ENCODE measurements around the gene LMTK3.

The LMTK3 gene

GRCh38 chr19:48556163-48556562 lies 44.5 kb upstream of the LMTK3 start:
- TF ChIP-seq ZFP30 (CRISPR knock-in tag; IDR thresholded peaks at IDR 0.05) (no peak), POU6F1 (CRISPR knock-in tag; IDR thresholded peaks at IDR 0.05; ENCODE audit: borderline replicate concordance, low read depth) (no peak), GLIS3 (CRISPR knock-in tag; IDR thresholded peaks at IDR 0.05) (no peak), TSHZ2 (CRISPR knock-in tag; IDR thresholded peaks at IDR 0.05) (no peak), SNAI2 (CRISPR knock-in tag; IDR thresholded peaks at IDR 0.05) (no peak), RARB (CRISPR knock-in tag; IDR thresholded peaks at IDR 0.05) (no peak), CSRNP3 (CRISPR knock-in tag; IDR thresholded peaks at IDR 0.05) (no peak), ZNF565 (CRISPR knock-in tag; conservative IDR thresholded peaks at IDR 0.05; ENCODE audit: low read depth) (no peak), CSDC2 (CRISPR knock-in tag; IDR thresholded peaks at IDR 0.05) (no peak)
- ATAC-seq = peak; percentile 58

- peak; percentile 25; the same call in 1 of the 3 replicates for ATAC-seq
- TF ChIP-seq BACH2 (CRISPR knock-in tag; IDR thresholded peaks at IDR 0.05; ENCODE audit: borderline replicate concordance) = no peak
These were observed 42.9 kb upstream of the LMTK3 start for GRCh38 chr19:48554385-48555091.

DNA sequence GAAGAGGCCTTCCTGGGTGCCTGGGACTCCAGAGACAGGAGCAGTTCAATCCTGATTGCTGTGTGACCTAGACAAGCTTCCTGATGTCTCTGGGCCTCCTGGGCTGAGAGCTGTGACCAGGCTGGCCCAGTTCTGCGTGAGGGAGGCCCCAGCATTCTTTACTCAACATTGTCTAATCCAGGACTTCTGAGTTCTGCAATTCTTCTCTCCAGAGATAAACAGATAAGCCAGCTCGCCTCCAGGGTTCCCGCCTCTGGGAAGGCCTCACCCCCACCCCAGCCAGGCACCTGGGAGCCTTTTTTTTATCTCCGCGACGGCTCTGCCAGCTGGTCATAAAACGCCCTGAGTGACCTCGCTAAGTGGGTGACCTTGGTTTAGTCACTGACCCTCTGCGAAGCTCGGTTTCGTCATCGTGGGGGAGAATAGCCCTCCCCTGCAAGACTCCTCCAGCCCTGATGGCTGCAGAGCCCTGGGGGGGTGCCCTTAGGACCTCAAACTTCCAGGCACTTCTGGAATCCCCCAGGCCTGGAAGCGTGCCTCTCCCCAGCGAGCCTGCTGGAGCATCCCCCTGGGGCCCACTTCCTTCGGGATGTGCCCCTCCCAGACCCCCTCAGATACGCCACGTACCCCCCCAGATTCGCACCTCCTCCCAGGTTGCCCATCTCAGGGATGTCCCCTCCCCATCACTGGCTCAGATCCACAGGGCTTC lies 42.2 kb upstream of the LMTK3 start:
- TF ChIP-seq TCF4 (CRISPR knock-in tag; IDR thresholded peaks at IDR 0.05; ENCODE audit: borderline replicate concordance) = no peak
- TF ChIP-seq, protein P1, sequence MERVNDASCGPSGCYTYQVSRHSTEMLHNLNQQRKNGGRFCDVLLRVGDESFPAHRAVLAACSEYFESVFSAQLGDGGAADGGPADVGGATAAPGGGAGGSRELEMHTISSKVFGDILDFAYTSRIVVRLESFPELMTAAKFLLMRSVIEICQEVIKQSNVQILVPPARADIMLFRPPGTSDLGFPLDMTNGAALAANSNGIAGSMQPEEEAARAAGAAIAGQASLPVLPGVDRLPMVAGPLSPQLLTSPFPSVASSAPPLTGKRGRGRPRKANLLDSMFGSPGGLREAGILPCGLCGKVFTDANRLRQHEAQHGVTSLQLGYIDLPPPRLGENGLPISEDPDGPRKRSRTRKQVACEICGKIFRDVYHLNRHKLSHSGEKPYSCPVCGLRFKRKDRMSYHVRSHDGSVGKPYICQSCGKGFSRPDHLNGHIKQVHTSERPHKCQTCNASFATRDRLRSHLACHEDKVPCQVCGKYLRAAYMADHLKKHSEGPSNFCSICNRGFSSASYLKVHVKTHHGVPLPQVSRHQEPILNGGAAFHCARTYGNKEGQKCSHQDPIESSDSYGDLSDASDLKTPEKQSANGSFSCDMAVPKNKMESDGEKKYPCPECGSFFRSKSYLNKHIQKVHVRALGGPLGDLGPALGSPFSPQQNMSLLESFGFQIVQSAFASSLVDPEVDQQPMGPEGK (CRISPR knock-in tag; IDR thresholded peaks at IDR 0.05; ENCODE audit: borderline replicate concordance) = no peak
- no peak for TF ChIP-seq ISL1 (CRISPR knock-in tag; IDR thresholded peaks at IDR 0.05)
- no peak for TF ChIP-seq POU6F1 (CRISPR knock-in tag; IDR thresholded peaks at IDR 0.05; ENCODE audit: borderline replicate concordance, low read depth)
- TF ChIP-seq ZNF70 (CRISPR knock-in tag; IDR thresholded peaks at IDR 0.05) = no peak
- no peak for TF ChIP-seq GLIS3 (CRISPR knock-in tag; IDR thresholded peaks at IDR 0.05)
- TF ChIP-seq ESRRG (CRISPR knock-in tag; IDR thresholded peaks at IDR 0.05) = no peak
- no peak for TF ChIP-seq PPARA (CRISPR knock-in tag; IDR thresholded peaks at IDR 0.05; ENCODE audit: borderline replicate concordance)
- no peak for TF ChIP-seq CREB5 (CRISPR knock-in tag; IDR thresholded peaks at IDR 0.05; ENCODE audit: low read depth)
- no peak for TF ChIP-seq ZC3H10 (CRISPR knock-in tag; IDR thresholded peaks at IDR 0.05)
- no peak for TF ChIP-seq OSR1 (CRISPR knock-in tag; IDR thresholded peaks at IDR 0.05)
- peak; percentile 48 for ATAC-seq

Data from SK-N-SH treated with all-trans-retinoic acid at 6 μM for 48 hours (cell line).